ENCODE results near the gene CHST9. TPM values are rescaled to one million over a fixed set of nuclear protein-coding genes. Genes with fewer than 3 reads are reported as not detected.
A peak's percentile ranks its signal among the peaks of the same experiment; 100 is the strongest.
"Not testable (repeated sequence)": the region's sequence is repeated elsewhere in the genome, so short reads cannot be mapped to it uniquely, and the experiment has no call there.

The CHST9 gene, protein sequence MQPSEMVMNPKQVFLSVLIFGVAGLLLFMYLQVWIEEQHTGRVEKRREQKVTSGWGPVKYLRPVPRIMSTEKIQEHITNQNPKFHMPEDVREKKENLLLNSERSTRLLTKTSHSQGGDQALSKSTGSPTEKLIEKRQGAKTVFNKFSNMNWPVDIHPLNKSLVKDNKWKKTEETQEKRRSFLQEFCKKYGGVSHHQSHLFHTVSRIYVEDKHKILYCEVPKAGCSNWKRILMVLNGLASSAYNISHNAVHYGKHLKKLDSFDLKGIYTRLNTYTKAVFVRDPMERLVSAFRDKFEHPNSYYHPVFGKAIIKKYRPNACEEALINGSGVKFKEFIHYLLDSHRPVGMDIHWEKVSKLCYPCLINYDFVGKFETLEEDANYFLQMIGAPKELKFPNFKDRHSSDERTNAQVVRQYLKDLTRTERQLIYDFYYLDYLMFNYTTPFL
- polyA plus RNA-seq (ENCODE audit: insufficient read length) = 0.10 TPM

DNA sequence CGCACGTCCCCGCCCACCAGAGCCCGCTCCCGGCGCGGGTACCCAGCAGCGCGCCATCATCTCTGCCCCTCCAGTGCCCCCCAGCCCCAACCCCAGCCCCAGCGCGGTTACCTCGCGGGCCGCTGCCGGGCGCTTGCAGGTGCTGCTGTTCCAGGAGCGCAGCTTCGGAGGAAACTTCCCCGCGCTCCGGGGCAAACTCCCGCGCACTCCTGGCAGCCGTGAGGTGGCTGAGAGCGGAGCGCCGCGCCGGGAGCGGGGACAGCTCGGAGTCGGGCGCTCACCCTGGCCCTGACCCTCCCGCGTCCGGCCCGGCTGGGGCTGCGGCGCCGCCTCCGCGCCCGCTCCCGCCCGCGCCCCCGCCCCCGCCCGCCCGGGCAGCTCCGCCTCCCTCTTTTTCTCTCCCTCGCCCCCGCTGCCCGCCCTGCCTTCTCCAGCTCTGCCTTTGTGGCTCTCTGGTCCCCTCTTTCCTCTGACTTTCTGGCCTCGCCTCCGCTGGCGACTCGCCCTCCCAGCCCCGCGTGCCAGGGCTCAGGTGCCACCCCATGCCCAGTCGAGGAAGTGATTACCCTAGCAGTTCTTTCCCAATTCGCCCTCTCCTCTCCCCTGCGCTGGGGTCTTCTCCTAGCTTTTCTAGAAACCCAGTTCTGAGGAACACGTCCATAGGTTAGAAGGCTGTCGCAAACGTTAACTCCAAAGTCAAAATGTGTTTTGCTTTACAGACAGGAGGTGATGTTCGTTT is at the start of gene CHST9:
CHST9 (minus strand) TSS at position 284 of the 739 bp plus-strand sequence. CDS start 42,499 bp downstream, outside the sequence.
- peak; percentile 4 for DNase-seq

DNA sequence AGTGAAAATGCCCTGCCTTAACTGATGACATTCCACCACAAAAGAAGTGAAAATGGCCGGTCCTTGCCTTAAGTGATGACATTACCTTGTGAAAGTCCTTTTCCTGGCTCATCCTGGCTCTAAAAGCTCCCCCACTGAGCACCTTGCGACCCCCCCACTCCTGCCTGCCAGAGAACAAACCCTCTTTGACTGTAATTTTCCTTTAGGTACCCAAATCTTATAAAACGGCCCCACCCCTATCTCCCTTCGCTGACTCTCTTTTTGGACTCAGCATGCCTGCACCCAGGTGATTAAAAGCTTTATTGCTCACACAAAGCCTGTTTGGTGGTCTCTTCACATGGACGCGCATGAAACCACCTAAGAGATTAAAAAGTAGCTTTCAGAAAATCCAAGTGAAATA is 47.2 kb upstream of the CHST9 start:
- not testable (repeated sequence) for DNase-seq

DNA sequence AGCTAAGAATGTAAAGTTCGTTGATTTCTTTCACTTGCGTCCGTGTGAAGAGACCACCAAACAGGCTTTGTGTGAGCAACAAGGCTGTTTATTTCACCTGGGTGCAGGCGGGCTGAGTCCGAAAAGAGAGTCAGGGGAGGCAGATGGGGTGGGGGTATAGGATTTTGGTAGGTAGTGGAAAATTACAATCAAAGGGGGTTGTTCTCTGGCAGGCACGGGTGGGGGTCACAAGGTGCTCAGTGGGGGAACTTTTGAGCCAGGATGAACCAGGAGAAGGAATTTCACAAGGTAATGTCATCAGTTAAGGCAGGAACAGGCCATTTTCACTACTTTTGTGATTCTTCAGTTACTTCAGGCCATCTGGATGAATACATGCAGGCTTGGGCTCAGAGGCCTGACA is 46.6 kb upstream of the CHST9 start:
- DNase-seq = not testable (repeated sequence)

DNA sequence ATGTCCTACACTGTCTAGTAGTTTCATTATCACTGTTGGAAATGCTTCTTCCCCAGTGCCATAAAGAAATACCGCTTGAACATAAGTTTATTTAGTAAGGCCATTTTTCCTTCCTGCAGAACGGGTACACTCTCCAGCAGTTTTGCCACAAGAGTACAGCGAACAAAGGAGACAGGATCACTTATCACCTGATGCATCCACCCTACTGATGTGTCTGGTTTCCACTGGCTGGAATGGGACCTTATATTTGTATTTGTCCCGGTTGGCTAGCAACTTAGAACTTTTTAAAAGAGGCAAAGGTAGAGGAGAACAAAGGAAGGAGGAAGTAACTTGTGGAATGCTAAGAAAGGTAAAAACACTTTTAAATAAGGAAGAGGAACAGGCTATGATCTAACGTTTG is 46.1 kb upstream of the CHST9 start:
- not testable (repeated sequence) for DNase-seq

DNA sequence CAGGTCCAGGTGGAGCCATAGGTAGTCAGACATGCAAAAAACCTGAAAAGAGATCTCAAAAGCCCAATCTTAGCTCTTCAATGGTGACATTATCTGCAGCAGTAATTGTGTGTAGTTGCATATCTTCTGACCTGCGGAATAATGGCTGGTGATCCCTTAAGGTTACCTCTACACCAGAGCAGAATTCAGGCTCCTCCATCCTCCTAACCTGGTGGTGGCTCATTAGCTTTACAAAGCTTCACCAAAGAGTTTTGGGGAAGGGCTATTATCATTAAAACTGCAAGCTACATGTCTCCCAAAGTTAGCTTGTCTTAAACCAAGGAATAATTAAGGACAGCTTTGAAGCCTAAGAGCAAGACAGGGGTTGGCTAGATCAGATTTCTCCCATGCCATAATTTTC is 42.6 kb upstream of the CHST9 start:
- no peak for DNase-seq

DNA sequence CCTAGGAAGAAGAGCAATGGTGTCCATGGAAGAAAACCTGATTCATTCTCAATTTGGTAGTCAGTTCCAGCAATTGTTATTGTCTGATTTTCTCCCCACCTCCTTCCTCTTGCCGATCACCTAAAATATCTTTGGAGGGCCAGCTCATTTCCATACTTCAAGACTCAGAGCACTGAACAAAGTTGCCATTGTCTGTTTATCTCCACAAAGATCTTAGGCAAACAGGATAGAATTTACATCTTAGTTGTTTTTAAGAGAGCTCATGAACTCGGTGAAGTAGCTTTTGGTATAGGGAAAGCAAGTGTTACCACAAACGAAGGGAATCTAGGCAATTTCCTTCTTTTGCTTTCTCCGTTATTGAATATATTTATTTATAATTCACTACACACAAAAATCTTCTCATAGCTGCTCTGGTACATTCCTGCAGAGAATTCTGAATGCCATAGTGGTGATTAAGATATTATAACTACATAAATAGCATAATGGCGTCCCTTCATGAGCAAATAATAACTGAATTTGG is 41.5 kb upstream of the CHST9 start:
- DNase-seq = no peak

DNA sequence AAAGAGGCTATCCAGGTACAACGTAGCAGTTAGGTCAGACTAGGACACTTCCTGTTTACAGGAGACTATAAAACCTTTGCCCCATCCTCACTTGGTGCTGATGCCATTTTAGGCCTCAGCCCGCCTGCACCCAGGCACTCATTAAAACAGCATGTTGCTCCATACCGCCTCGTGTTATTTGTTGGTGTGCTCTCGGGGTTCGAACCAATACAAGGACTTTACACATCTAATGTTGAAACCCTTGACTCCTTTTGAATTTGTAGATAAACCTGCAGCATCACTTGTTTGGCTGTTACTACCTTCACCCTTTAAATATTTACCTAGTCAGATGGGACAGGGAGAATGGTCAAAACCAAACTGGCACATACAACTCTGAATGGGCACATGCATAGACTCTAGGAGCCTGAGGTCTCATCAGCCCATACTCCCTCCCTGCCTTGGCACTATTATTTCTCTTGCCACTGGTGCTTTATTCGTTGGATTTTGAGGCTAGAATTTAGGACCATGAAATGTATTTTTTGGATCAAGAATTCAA is 40.9 kb upstream of the CHST9 start:
- no peak for DNase-seq

DNA sequence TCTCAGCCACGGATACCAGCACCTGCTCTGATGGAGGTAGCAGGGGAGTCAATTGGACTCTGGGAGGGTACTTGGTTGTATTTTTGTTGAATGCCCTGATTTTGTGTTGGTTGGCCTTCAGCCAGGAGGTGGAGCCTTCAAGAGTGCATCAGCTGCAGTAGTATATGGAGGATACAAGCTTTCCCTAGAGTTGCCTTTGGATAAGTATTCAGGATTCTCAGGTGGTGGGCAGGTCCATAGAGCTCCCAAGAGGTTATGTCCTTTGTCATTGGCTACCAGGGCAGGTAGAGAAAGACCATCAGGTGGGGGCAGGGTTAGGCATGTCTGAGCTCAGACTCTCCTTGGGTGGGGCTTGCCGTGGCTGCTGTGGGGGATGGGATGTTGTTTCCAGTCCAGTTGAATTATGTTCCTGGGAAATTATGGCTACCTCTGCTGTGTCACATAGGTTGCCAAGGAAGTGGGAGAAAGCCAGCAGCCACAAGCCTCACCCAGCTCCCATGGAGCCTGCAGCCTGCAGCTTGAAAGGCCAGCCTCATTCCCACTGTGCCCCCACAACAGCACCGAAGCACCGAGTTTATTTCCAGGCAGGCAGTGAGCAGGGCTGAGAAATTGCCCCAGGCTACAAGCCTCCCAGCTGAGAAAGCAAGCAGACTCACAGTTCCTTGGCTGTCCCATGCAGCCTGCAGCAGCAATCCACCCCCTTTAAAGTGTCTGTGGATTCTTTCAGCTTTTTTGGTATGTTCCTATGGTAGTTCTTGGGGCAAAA is 38.6 kb upstream of the CHST9 start:
- no peak for DNase-seq

DNA sequence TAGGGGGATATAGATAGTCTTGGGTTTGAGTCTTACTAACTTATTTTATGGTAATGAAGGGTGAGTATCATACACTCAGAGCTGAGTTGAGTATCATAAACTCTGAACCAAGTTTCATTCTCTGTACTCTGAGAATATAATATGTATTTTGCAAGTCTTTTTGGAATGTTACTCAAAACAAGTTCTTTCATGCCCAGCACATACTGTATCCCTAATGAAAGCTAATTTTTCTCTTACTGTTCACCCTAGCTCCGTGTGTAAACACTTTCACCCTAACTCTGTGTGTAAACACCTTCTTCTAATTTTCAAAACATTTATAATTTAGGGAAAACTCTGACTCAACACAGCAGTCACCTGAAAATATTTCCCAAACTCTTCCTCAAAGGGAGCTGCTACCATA is 29.7 kb upstream of the CHST9 start:
- no peak for DNase-seq

DNA sequence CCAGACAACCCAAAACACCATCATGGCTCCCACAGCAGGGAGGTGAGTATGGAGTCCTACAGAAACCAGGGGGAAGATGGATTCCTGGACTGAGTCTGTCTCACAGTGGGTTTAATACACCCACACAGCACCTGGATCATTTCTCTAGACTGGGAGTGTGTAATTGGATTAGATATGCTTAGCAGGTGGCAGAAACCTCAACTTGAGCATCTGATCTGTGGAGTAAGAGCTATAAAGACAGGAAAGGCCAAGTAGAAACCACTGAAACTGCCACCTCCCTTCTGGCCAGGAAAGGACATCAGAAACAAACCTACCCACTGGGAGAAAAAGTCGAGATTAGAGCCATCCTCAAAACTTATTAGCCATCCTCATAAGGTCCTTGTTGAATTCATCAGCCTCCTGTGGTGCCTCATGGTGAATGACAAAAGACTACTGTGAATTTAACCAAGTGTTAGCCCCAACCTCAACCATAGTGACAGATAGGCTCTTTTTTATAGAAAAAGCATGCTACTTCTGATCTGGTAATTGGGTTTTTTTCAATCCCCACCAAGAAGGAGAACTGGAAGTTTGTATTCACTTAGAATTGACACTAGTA is 28.1 kb upstream of the CHST9 start:
- DNase-seq = no peak

DNA sequence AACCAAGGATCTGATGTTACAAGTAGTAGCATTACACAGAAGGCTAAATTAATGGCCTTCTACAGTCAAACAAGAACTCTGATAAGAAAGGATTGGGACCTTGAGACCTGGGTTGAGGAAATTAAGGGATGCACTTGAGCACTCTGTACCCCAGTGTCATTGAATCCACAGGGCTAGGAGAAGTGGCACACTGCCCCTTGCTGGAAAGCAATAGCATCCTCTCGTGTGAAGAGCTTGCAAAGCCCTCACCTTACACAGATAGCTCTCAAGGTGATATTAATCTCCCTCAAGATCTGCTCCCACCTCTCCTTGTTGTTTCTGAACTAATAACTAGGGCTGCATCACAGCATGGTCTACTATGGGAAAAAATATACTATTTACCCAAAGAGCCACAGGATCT is 26.5 kb upstream of the CHST9 start:
- DNase-seq = no peak

DNA sequence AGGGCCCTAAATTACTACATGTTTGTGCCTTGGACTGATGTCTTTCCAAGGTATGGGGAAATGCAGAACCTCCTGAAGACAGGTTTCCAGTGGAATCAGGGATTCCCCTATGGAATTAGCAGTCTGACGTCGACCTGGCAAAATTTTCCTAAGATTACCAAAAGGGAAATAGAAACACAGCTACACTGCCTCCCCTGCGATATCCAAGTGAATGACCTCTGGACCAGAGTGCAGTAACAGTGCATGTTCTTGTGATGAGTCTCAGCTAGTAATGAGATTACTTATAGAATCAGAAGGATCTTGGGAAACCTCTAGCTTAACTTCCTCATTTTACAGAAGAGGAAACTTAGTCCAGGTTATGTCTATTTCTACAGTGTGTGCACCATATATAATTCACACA is 21.3 kb upstream of the CHST9 start:
- DNase-seq = no peak

DNA sequence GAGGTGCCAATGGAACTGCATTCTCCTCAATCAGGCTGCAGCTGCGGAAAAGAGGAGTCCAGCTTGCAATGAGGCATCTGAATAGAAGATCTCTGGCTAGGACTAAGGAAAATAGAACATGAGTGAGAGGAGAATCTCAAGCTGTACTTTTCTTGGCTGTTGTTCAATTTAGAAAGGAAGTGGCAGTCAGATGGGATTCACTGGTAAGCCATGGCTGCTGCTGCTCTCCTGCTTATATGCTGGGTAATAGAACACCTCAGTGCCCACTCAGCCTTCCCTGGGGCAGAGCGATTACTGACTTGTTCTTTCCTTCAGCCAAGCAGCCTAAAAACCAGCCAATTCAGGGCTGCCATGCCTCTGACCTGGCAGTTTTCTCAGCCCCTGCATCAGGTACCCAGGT is 17.6 kb upstream of the CHST9 start:
- no peak for DNase-seq

DNA sequence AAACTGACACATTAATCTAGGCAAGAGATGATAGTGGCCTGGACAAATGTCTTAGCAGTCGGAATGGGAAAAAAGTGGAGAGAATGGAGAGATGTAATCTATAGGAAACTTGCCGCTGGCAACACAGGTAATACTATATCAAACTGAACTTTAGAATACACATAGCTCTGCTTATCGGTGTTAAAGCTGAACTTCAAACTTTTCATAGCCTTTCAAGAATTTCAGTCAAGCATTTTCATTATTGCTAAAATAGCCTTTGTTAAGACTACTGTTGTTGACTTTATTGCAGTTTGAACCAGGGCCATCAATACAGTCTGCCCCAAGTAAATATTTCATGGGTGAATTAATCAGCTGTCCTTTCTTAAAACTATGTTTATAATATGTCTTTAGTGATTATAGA is 12.9 kb upstream of the CHST9 start:
- no peak for DNase-seq

DNA sequence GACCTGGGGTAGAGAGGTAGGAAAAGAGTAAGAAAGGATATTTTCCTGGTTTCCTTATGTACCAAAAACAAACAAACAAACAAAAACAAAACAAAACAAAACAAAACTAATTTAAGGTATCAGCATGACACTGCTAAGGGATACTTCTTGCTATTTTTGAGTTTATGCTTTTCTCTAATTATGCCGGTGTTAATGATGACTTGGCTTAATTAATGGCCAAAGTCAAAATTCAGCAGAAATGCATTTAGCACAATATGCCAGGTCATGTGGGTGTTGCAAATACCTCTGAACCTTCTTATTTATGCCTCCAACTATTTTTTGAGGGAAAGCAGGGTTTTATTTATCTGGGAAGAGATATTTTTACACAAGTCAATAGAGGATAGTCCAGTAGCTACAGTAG is 3.2 kb upstream of the CHST9 start:
- DNase-seq = no peak

DNA sequence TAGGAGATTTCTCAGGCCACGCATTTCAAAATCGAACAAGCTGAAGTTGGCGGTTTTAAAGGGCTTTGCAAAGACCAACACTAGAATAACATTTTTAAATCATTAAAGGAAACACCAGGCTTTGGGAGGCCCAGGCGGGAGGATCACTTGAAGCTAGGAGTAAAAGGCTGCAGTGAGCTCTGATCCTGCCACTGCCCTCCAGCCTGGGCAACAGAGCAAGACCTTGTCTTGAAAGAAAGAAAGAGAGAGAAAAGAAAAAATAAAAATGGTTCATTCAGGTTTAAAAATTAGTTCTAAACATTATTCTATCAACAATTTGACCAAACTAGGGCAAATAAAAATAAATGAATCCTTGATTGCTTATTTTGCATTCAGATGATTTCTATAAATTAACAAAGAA is 789 bp upstream of the CHST9 start:
- no peak for DNase-seq

DNA sequence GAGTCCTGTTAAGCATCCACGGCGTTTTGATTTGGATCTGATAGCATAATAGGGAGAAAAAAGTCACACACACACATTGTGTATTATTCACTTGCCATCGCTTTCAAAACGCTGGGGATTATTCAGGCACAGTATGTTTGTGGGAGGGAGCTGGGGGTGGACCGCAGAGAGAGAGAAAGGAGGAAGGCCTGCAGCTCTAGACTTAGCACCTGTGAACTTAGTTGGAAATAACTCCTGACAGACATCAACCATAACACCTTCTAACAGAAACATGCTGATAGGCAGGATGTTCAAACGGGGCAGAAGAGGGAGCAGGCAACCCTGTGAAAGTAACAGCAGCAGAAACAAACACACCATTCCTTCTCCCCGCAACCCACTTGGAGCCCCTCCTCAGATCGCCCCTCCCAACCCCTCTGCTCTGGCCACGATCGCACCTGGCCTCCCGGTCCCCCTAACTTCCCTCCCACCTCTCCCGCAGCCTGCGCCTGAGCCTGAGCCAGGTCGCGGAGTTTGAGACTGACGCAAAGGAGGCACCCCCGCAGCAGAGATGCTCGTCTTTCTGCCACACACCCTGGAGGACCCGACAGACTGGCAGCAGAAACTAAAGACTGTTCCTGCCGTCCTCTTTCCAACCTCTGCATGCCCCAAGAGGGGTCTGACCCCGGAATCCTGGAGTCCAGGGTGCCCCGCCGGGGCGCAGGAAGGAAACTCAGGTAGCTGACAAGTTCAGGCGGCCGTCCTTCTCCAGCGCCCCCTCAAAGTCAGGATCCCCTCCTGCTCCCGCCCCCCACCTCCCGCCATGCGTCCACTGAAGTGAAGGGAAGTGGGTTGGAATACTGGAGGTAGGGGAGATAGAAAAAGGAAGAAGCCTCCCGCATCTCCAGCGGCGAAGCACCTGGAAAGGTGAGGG is 738 bp downstream of the CHST9 start:
- no peak for DNase-seq

DNA sequence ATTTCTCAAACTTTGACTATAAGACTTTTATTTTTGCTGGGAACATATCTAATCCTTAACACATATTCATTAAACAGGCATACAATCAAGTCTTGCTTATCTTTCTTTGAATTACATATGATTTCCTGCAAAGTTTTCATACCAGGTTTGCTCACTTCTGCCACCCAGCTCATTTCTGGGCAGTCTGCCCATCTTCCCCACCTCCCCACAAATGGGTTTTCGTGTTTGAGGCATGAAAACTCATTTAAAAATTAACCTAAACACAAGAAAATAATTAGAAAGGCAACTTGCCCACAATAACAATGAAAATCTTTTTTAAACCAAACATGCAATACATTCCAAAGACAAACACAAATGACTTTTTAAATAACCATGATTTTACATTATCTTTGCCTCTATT is 3.4 kb downstream of the CHST9 start:
- DNase-seq = no peak

DNA sequence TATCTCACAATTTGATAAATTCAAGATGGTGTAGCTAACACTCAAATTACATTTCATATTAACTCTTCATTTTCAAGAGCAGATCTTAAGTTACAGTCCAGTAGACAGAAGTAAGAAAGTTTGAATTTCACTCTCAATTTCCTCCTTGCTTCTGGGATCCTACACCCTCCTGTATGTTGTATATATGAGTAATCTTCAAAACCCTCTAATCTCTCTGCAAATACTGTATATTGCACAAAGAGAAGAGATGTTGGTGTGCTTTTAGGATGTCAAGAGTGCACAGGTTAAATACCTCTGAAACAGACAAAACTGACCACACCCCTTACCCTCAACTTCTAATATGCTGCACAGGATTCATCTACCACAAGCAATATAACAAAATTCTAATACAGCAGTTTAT is 6.7 kb downstream of the CHST9 start:
- DNase-seq = no peak

DNA sequence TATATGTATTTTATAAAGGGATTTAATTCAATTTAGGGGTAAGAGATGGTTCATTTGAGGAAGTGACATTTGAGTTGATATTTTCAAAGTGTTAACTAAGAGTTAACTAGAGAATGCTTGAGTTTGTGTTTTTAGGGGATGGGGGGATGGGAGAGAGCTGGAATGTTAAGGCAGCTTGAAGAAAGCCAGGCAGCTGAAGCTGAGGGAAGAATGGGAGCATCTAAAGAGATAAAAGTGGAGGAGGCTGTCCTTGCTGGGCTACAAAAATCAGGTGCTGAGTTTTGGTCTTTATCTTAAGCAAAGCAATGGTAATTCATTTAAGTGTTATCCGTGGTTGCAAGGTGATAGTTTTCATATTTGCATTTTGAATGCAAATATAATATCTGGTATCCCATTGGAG is 9.2 kb downstream of the CHST9 start:
- DNase-seq = no peak

DNA sequence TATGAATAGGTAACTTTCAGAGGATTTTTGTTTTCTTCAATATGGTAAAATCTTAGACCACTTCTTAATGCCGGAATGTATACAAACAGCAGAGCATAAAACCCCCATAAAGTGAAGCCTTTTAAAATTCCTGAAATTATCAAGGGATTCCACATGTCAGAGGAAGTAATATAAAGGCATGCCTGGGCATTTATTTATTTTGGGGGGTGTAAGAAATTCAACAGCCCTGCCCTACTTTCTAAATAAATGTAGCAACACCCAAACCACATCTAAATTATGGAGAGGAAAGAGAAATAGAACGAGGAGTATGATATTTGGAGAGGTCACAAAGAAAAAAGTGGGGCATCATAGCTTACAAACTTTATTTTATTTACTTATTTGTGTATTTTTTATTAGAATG is 9.9 kb downstream of the CHST9 start:
- DNase-seq = no peak
